Small intestine (tissue), 7 donors: ENCODE measurements around the gene NEUROD6. TPM values are rescaled to one million over a fixed set of nuclear protein-coding genes. Genes with fewer than 3 reads are reported as not detected.

ENCODE experiments used
- DNase-seq, 2 donors: peaks; one replicate each; pipeline versions ENCODE4 v3.0.0 to v3.0.0-alpha.2; 2013
- FAIRE-seq: peaks from 2 replicates; lab custom pipeline; 2012; peaks lifted over from hg19 to GRCh38; lab: Jason Lieb, UNC
- H3K27ac ChIP-seq, 3 donors: one replicate each; pipeline ENCODE4 v1.5.1; 2013; ENCODE audit warnings: low read length in 2 of 3, mild to moderate bottlenecking in 2 of 3, control low read depth in 1 of 3, inconsistent platforms in 1 of 3, low read depth in 1 of 3, moderate library complexity in 1 of 3
- H3K27me3 ChIP-seq, 3 donors: one replicate each; pipeline ENCODE4 v1.6.1; 2013; ENCODE audit warnings: low read length in 3 of 3, inconsistent platforms in 1 of 3; ENCODE audit not compliant: control insufficient read depth in 3 of 3, insufficient read depth in 3 of 3
- H3K36me3 ChIP-seq, 3 donors: one replicate each; pipeline ENCODE4 v1.6.1; 2013; ENCODE audit warnings: low read length in 3 of 3, inconsistent platforms in 1 of 3, low read depth in 1 of 3, mild to moderate bottlenecking in 1 of 3, moderate library complexity in 1 of 3; ENCODE audit not compliant: control insufficient read depth in 3 of 3, insufficient read depth in 2 of 3
- H3K4me1 ChIP-seq, 3 donors: one replicate each; pipeline ENCODE4 v1.6.1; 2013; ENCODE audit warnings: low read length in 2 of 3, inconsistent platforms in 1 of 3, low read depth in 1 of 3, mild to moderate bottlenecking in 1 of 3, moderate library complexity in 1 of 3; ENCODE audit not compliant: control insufficient read depth in 3 of 3, insufficient read depth in 2 of 3
- H3K4me3 ChIP-seq, 3 donors: one replicate each; pipeline ENCODE4 v1.5.1; 2013; ENCODE audit warnings: low read length in 3 of 3, control low read depth in 1 of 3, inconsistent platforms in 1 of 3, low read depth in 1 of 3, mild to moderate bottlenecking in 1 of 3, moderate library complexity in 1 of 3
- H3K9me3 ChIP-seq, 2 donors: one replicate each; pipeline ENCODE4 v1.6.1; 2013; ENCODE audit warnings: low read depth in 1 of 2, low read length in 1 of 2; ENCODE audit not compliant: control insufficient read depth in 2 of 2, insufficient read depth in 1 of 2
- WGBS, 3 donors: extraction: QIAGEN DNeasy Blood & Tissue Kit; methylation state at CpG; one replicate each; pipeline ENCODE4 v1.1.7; 2013; 5-methylcytosine and 5-hydroxymethylcytosine counted together
- polyA plus RNA-seq, 4 donors: library from polyadenylated mRNA; stranded (reverse) in 3 of 4; unstranded in 1 of 4; fragments of 200-250 nt in 3 of 4; fragments of 120-200 nt in 1 of 4; gene quantifications; one replicate each; pipeline versions ENCODE4 v1.2.1 to v1.2.3, GENCODE V29; 2013
- donor health status: healthy with polysubstance abuse.
- donor health status: control.
- donor health status: control.
- donor health status: Bipolar disorder and iron deficiency.
- donor health status: healthy.

Gene NEUROD6
- polyA plus RNA-seq, 4 donors: 0.34 to 0.54 TPM; not detected in 2

DNA sequence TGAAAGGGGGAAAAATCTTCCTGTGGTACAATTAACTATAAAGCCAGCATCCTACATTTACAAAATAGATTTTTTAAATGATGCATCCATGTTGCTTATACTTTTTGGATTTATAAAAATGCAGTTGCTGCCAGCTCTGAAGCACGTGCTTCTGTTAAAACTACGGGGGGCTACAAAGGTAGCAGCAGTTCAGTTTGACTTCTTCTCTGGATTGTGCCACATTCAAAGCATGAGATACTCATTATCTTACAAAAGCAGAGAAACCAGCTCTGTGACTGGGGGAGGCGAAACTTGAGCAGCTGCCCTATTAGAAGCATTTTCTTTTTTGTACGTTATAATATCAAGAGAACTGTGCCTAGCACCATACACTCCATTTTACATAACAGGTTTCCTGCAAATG lies 31.1 kb downstream of the NEUROD6 start:
- FAIRE-seq (no peak), DNase-seq (no peak)
- H3K4me3 ChIP-seq: no peak overlapping the region
- no peak overlapping the region for H3K27ac ChIP-seq
- no peaks in the 10 kb centered on the region for H3K36me3 ChIP-seq
- WGBS, 3 donors: 35 to 77% (median 52%) methylated on average over 4 of the region's 4 CpGs
- no peaks in the 10 kb centered on the region for H3K9me3 ChIP-seq
- no peaks in the 10 kb centered on the region for H3K27me3 ChIP-seq
- H3K4me1 ChIP-seq: no peaks in the 10 kb centered on the region

GRCh38 chr7:31308652-31309051 lies 31.9 kb downstream of the NEUROD6 start:
- 86 to 88% (median 87%) methylated on average over 5 of the region's 5 CpGs for WGBS, 3 donors
- Histone ChIP-seq H3K27me3 (no peaks in the 10 kb centered on the region), H3K9me3 (no peaks in the 10 kb centered on the region), H3K4me3 (no peak overlapping the region), H3K4me1 (no peaks in the 10 kb centered on the region), H3K27ac (no peak overlapping the region), H3K36me3 (no peaks in the 10 kb centered on the region)
- DNase-seq: no peak
- no peak for FAIRE-seq

GRCh38 chr7:31307972-31308371 lies 32.6 kb downstream of the NEUROD6 start:
- no peaks in the 10 kb centered on the region for H3K27me3 ChIP-seq
- WGBS, 3 donors: 83 to 93% (median 89%) methylated on average over 7 of the region's 7 CpGs
- no peaks in the 10 kb centered on the region for H3K9me3 ChIP-seq
- H3K36me3 ChIP-seq: no peaks in the 10 kb centered on the region
- no peak overlapping the region for H3K27ac ChIP-seq
- H3K4me1 ChIP-seq: no peaks in the 10 kb centered on the region
- no peak for DNase-seq
- no peak overlapping the region for H3K4me3 ChIP-seq
- no peak for FAIRE-seq

GRCh38 chr7:31305260-31305659 lies 35.3 kb downstream of the NEUROD6 start:
- H3K27ac ChIP-seq: no peak overlapping the region
- no peaks in the 10 kb centered on the region for H3K9me3 ChIP-seq
- no peak for FAIRE-seq
- H3K27me3 ChIP-seq: no peaks in the 10 kb centered on the region
- no peak for DNase-seq
- no peaks in the 10 kb centered on the region for H3K4me1 ChIP-seq
- H3K4me3 ChIP-seq: no peak overlapping the region
- 62 to 63% (median 63%) methylated on average over 1 of the region's 1 CpG for WGBS, 3 donors
- H3K36me3 ChIP-seq: no peaks in the 10 kb centered on the region

GRCh38 chr7:31304446-31304845 lies 36.1 kb downstream of the NEUROD6 start:
- FAIRE-seq: no peak
- Histone ChIP-seq H3K27me3 (no peaks in the 10 kb centered on the region), H3K27ac (no peak overlapping the region), H3K4me3 (no peak overlapping the region), H3K4me1 (no peaks in the 10 kb centered on the region), H3K9me3 (no peaks in the 10 kb centered on the region), H3K36me3 (no peaks in the 10 kb centered on the region)
- no peak for DNase-seq
- 55 to 62% (median 57%) methylated on average over 4 of the region's 4 CpGs for WGBS, 3 donors

- Histone ChIP-seq H3K4me3 (no peak overlapping the region), H3K27ac (no peak overlapping the region), H3K36me3 (no peaks in the 10 kb centered on the region), H3K27me3 (no peaks in the 10 kb centered on the region), H3K4me1 (no peaks in the 10 kb centered on the region), H3K9me3 (peaks cover 0 to 2% of the 10 kb centered on the region in 2 donors)
- DNase-seq (no peak), FAIRE-seq (no peak)
- 84 to 87% (median 85%) methylated on average over 7 of the region's 7 CpGs for WGBS, 3 donors
These were observed 38.2 kb downstream of the NEUROD6 start for GRCh38 chr7:31302356-31302755.

GRCh38 chr7:31299336-31299735 lies 41.2 kb downstream of the NEUROD6 start:
- no peak for DNase-seq

GRCh38 chr7:31290601-31291000 lies 49.9 kb downstream of the NEUROD6 start:
- no peak for DNase-seq
- Histone ChIP-seq H3K36me3 (no peaks in the 10 kb centered on the region), H3K27me3 (peaks cover 0 to 3% (median 0%) of the 10 kb centered on the region in 3 donors), H3K4me3 (no peak overlapping the region), H3K9me3 (no peaks in the 10 kb centered on the region), H3K27ac (no peak overlapping the region), H3K4me1 (no peaks in the 10 kb centered on the region)
- FAIRE-seq: no peak
- 67 to 88% (median 85%) methylated on average over 2 of the region's 2 CpGs for WGBS, 3 donors

More at GRCh38 chr7:31299336-31299735, 41.2 kb downstream of the NEUROD6 start:
- H3K9me3 ChIP-seq: peaks cover 0 to 2% of the 10 kb centered on the region in 2 donors
- peaks cover 0 to 2% (median 0%) of the 10 kb centered on the region in 3 donors for H3K27me3 ChIP-seq
- FAIRE-seq: no peak
- 49 to 88% (median 67%) methylated on average over 1 of the region's 1 CpG for WGBS, 3 donors
- no peak overlapping the region for H3K4me3 ChIP-seq
- H3K36me3 ChIP-seq: no peaks in the 10 kb centered on the region
- no peaks in the 10 kb centered on the region for H3K4me1 ChIP-seq
- no peak overlapping the region for H3K27ac ChIP-seq
